DMS114 treated with DMSO at 0.1 percent for 48 hours (cell line): ENCODE data around the gene ANKRD40.

ENCODE experiments used
- DNase-seq: peaks from one replicate; lab custom pipeline; 2025; ENCODE audit not compliant: unreplicated experiment; lab: John Stamatoyannopoulos, UW

ANKRD40 gene

GRCh38 chr17:50651661-50652060 is 56.1 kb downstream of the ANKRD40 start:
- DNase-seq: no peak

DNA sequence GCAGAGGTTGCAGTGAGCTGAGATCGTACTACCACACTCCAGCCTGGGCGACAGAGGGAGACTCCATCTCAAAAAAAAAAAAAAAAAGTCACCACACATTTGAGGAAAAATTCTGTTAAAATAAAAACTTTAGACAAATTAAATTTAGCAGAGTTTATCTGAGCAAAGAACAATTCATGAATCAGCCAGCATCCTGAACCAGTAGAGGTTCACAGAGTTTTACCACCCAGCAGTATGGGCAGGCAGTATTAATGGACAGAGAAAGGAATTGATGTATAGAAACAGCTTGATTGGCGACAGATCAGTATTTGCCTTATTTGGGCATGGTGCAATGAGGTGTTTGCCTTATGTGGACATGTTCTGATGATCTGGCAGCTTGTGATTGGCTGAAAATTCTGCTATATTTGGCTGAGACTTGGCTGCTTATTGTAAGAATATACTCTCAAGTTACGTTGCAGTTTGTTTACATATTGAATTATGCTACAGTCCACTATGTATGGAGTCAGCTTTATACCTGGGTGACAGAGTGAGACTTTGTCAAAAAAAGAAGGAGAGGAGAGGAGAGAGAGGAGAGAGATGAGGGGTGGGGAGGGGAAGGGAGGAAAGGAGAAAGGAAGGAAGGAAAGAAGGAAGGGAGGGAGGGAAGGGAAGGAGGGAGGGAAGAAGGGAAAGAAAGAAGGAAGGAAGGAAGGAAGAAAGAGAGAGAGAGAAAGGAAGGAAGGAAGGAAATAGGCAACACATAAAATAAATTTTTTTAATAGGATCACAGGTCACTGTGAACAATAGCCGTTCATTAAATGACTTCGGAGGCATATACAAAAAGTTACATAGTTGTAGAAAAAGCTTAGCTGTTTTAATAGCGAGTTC is 58.4 kb downstream of the ANKRD40 start:
- no peak for DNase-seq

DNA sequence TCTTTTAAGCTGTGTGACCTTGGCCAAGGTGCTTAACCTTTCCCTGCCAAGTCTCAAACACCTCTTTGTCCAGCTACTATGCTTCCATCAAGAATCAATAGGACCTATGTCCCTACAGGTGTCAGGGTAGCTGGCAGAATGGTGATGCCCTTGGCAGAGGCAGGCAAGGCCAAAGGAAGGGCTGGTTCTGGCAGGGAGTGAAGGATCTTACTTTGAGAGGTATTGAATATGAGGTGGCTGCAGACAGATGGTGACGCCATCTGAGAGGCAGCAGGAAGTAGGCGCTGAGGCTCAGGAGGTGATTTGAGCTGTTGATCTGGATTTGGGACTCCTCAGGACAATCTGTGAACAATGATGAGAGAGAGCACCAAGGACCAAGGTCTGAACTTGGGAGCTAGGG is 60.5 kb downstream of the ANKRD40 start:
- DNase-seq: no peak

- no peak for DNase-seq
Measured at GRCh38 chr17:50645748-50646682, 61.7 kb downstream of the ANKRD40 start.
